Dermis microvascular lymphatic vessel endothelial cell (primary cell): Measurements from ENCODE around the gene DNAH1. TPM values are rescaled to one million over a fixed set of nuclear protein-coding genes. Genes with fewer than 3 reads are reported as not detected.

Source experiments
- DNase-seq, 2 donors: peaks; one replicate each; pipeline versions ENCODE4 v3.0.0 to v3.0.0-alpha.2; 2010; ENCODE audit warnings: low read depth in 2 of 2
- total RNA-seq: library from RNA; depleted of rRNA; stranded (reverse); fragments of >200 nt; gene quantifications from 2 replicates; pipeline ENCODE4 v1.2.1, GENCODE V29; 2014

DNAH1 gene
- total RNA-seq, 1 donor from 2014 or later = 1.0 TPM

GRCh38 chr3:52402706-52403270 lies 86.7 kb downstream of the DNAH1 start:
- DNase-seq = no peak

DNA sequence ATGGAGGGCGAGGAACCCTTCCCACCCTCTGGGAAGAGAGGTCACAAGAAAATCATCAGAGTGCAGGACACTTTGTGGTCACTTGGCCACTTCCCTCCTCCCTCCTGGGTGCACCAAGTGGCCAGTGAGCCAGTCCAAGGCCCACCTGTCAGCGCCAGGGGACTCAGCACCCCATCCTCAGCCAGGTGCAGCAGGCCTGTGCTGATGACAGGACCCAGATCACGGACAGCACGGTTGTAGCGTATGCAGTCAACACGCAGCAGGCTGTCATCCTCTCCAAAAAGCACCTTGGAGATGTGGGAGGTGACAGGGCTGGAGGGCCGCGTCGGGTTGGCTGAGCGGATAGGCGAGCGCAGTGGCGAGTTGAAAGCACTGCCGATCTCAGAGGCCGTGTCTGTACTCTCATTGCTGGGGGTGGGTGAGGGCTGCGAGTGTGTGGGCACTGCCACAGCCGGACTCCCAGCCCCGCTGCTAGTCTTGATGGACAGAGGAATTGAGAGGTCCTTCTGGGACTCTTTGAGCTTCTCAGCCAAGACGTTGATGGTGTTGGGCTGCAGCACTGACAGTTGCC lies 87.2 kb downstream of the DNAH1 start:
- no peak for DNase-seq

DNA sequence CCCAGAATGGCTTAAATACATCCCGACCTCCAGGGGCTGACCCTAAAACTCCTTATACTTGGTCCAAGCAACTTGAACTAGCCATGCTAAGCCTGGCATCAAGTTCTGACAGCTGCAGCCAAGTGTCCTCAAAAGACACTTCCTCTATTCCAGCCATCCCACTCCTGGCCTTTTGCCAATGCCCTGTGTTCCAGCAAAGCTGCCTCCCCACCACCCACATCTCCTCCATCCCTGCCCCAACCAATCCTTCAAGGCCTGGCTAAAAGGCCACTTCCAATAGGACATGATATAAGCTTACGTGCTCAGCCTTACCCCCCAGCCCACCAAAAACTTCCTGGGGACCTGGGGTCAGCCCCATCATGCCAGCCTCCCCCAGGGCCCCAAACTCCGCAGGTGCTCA lies 87.8 kb downstream of the DNAH1 start:
- no peak for DNase-seq

DNA sequence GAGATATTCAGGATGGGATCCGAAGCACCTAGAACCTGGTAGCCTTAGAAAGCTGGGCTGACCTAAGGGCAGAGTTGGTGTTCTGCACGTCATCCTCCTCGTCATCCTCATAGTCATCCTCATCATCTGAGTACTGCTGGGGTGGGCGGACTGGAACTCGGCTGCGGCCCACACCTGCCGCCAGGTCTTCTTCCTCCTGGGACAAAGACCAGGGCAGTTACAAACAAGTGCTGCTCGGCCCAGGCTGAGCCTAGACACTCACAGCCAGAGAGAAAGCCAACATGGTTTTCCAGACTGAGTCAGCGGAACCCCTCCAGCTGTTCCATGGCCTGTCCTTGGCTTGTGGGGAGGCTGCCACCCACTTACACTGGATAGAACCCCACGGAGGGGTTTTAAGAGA lies 88.3 kb downstream of the DNAH1 start:
- DNase-seq = no peak

GRCh38 chr3:52405066-52405465 lies 88.9 kb downstream of the DNAH1 start:
- no peak for DNase-seq

DNA sequence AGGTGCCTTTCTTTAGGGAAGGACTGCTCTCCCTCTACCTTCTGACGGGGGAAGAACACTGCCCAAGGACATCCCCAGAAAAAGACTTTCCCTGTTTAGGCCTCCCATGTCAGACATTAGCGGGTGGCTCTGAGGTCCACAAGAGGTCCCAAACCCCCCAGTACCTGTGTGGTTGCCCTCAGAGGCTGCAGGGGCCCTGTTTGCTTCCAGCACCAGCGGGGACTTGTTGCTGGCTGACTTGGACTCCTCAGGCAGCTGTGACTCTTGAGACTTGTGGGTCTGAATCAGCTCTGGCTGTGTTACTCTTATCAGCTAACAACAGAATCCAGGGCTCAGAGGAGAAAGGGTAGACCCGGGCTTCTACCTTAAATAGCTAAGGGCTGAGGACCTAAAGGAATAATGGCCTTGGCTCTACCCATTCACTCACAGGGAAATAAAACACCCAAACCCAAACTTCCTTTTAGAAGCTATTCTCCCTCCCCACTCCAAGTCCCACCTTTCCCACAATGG lies 89.5 kb downstream of the DNAH1 start:
- no peak for DNase-seq

DNA sequence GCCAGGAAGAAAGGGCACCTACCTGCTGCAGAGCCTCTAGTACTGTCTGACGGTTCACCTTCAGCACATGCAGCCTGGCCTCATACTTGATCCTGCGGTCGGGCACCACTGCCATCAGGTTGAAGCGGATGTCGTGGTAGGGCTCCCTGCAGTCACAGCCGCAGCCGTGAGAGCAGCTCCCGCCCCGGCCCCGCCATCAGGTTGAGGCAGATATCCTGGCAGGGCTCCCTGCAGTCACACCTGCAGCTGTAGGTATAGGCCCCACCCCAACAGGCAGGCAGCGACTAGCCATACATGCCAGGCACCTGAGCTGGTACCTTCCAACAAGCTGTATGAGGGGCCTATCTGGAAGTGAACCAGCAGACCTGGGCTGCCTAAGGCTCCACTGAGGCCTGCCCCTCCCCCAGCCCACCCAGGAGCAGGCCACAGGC lies 90.1 kb downstream of the DNAH1 start:
- no peak for DNase-seq

GRCh38 chr3:52406791-52407510 lies 90.8 kb downstream of the DNAH1 start:
- DNase-seq = no peak

- DNase-seq = no peak
Measured at GRCh38 chr3:52407779-52408178, 91.7 kb downstream of the DNAH1 start.

DNA sequence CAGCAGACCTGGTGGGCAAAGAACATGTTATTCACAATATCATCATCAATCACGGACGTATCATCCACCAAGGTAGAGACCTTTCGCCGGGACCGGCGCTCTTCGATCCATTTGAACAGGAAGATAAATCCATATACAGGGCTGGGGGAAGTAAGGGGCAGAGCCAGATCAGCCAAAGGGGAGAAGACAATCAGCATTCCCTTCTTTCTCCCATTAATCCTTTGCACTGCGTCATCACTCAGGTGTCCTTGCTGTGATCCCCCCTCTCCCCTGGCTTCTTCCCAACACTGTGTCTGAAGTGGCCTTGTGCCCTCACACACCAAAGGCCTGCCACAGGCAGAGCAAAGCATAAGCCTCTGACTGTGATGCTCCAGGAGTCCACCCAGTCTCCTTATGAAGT lies 92.3 kb downstream of the DNAH1 start:
- no peak for DNase-seq

GRCh38 chr3:52415800-52416199 lies 99.7 kb downstream of the DNAH1 start:
- no peak for DNase-seq

DNA sequence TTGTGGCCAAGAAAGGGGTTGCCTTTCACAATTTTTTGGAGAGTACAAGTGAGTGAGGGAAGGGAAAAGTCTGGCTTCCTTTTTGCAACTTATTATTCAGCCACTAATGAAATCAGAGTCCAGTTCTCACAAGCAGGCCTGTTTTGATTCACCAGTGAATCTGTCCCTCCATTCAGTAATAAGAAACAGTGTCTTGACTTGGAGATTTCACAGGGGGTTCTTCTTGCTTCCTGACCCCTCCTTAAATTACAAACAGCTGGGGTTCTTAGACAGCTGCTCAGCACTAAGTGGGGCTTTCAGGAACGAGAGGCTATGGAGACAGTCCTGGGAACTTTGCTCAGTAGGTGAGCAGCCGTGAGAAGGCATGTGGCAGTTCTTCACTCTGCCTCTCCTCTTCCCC lies 104.3 kb downstream of the DNAH1 start:
- DNase-seq = no peak

GRCh38 chr3:52422669-52423068 lies 106.5 kb downstream of the DNAH1 start:
- DNase-seq = no peak

DNA sequence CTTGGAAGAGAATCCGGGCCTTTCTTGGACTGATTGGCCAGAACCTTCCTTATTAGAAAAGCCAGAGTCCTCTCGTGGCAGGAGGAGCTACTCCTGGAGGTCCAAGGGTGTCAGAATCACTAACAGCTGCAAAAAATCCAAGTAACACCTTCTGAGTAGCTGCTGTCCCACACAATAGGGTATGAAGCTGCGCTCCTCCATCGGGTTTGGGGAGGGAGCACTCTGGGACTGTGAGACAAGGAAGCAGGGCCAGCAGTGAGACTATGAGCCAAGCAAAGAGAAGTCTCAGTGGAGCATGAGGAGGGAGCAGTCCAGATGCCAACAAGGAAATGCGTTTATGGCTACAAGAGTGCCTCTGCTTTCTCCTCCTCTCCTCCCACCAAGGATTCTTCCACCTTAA lies 107.1 kb downstream of the DNAH1 start:
- no peak for DNase-seq

- DNase-seq = peak; percentile 71 to 91
Measured at GRCh38 chr3:52428151-52429005, 112.3 kb downstream of the DNAH1 start.

DNA sequence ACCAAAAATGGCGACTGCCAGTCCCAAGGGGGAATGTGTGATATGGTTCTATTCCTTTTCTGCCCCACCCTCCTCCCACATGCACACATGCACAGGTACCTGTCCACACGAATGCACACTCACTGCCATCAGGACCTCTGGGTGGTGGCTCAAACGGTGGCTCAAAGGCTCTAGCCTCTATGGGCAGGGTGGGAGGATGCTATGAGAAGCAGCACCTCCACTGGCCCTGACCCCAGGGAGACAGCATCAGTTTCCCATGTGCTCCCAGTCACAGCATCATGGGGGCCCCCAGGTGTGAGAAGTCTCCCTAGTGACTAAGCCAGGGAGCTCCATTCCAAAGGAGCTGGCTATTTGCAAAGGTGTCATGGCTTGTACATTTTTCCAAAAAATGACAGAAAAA lies 112.9 kb downstream of the DNAH1 start:
- DNase-seq = no peak

GRCh38 chr3:52429779-52430415 lies 113.8 kb downstream of the DNAH1 start:
- peak; percentile 87 to 100 for DNase-seq

DNA sequence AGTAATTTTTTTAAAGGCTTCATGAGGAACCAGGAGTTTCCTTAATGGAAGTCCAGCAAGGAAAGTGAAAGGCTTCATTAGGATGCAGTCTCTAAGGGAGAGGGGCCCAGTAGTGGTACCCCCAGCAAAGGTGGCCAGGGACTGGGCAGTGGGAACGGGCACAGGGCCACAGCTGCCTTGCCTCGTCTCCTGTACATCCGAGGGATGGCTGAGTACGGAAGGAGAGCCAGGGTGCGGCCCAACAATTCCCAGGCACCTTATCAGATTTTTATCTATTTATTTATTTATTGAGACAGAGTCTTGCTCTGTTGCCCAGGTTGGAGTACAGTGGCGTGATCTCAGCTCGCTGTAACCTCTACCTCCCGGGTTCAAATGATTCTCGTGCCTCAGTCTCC lies 114.3 kb downstream of the DNAH1 start:
- DNase-seq = no peak

DNA sequence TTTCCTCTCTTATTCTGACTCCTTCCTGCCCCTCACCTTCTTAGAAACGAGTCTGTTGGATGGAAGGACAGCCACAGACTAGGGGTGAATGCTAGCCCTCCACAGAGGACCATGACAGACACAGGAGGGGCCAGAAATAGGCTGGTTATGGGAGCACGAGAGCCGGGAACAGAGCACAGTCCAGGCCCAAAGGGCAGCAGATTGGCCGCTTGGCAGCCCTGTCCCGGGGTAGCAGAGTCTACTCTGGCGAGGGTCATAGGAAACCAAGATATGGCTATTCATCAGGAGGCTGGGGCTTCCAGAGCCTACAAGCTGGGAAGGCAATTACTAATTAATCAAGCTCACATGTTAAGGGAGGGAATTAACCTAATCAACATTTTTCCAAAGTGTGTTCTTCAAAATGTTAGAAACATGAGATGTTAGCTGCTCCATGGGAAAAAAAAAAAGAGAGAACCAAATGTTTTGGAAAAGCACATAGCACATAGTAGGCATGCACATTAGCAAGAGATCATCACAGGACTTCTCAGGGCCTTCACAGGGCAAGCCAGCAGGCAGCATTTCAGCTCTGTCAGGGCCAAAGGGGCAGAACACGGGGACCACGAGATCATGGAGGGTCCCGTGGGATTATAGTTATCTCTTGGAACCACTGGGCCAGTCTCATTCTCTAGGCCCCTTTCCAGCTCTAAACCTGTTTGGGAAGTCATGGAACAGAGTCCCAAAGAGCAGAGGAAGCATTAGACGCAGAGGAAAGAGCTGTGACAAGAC lies 115.5 kb downstream of the DNAH1 start:
- DNase-seq = peak in 1 of 2 donors; percentile 34

DNA sequence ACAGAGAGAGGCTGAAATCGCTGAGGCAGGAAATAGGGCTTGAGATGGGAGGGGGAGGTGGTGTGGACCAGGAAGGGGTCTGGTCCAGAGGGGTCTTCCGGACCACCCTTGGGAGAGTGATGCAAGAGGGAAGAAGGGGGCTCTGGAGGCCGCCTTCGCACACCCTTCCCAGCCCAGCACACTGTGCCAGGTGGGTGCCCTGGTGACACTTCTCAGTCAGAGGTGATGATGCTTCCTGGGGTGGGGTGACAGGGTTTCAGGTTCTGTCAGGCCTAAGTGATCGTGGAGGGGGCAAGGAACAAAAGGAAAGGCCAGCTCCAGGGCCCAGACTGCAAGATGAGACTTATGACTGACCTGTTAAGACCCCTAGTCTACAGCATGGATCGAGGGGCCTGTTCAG lies 116.1 kb downstream of the DNAH1 start:
- DNase-seq = no peak

DNA sequence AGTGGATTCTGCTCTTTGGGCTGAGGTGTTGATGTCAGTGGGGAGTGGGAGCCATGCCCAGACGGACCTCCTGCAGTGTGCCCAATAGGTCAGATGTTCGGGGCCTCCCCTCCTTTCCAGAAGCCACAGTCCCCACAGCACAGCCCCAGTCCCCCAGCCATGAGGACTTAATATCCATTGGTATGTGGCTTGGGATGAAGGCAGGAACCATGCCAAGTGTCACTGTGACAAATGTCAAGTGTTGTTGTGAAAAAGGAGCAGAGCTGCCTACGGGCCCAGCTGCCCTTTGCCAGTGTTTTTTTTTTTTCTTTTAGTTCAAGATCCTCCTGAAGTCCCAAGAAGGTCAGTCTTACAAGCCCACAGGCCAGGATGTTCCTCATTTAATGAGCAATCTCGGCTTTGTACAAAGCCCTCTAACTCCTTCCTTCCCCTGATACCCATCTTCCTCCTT lies 116.6 kb downstream of the DNAH1 start:
- no peak for DNase-seq
